NOMO-1 treated with dmso at 0.1 percent for 144 hours (cell line): ENCODE data around the gene RNASEH2B.
A peak's percentile ranks its signal among the peaks of the same experiment; 100 is the strongest.

ENCODE experiments used
- DNase-seq: peaks from one replicate; lab custom pipeline; 2025; ENCODE audit not compliant: unreplicated experiment; lab: John Stamatoyannopoulos, UW

Gene RNASEH2B

DNA sequence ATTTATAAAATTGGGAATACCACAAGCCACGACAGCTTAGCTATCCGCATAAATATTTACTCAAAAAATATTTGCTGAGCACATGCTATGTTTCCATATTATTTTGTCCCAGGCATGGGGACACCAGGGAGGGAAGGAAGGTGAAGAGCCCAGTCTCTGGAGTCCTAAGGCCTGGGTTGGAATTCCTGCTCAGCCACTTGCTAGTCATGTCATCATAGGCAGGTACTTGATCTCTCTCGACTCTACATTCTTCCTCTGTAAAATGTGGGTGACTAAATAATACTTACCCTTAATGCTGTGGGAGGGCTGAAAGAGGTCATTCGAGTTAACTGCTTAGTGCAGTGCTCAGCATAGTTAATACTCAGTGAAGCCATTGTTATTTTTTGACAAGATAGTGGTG, 4.3 kb upstream of the RNASEH2B start:
- no peak for DNase-seq

DNA sequence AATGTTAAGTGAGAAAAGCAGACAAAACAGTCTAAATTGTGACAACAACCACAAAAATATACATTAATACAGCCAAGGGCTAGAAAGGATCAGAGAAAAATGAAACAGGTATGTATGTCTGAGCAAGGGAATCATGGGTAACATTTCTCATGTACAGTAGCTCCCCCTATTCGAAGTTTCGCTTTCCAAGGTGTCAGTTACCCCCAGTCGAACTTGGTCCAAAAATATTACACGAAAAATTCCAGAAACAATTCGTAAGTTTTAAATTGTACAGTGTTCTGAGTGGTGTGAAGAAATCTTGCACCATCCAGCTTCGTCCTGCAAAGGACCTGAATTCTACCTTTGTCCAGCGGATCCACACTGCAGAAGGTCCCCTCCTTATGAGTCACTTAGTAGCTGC, 1.8 kb upstream of the RNASEH2B start:
- DNase-seq, result no peak

- no peak for DNase-seq
Observed at GRCh38 chr13:50908371-50908770, 1.2 kb upstream of the RNASEH2B start.

- peak; percentile 55 for DNase-seq
Observed at GRCh38 chr13:50910485-50910805, 854 bp downstream of the RNASEH2B start.

DNA sequence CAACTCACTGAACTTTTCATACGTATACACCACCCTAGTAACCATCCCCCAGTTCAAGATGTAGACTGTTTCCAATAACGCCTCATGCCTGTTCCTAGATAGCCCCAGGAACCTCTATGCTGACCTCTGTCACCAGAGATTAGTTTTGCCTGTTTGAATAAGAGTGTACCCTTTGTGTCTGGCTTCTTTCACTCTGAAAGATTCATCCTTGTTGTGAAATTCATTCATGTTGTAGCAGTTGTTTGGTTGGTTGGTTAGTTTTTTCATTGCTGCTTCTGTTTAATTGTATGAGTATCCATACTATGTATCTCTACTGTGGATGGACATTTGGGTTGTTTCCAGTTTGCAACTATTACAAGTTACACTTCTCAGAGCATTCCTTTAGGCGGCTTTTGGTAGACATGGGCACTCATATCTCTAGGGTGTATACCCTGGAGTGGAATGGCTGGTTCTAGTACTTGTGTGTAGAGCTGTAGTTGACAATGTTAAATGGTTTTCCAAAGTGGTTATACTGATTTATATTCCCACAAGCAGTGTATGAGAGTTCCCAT, 1.6 kb downstream of the RNASEH2B start:
- no peak for DNase-seq

- DNase-seq, result peak; percentile 95
Observed at GRCh38 chr13:50911937-50912795, 2.6 kb downstream of the RNASEH2B start.

GRCh38 chr13:50912851-50913250, 3.3 kb downstream of the RNASEH2B start:
- DNase-seq, result no peak

DNA sequence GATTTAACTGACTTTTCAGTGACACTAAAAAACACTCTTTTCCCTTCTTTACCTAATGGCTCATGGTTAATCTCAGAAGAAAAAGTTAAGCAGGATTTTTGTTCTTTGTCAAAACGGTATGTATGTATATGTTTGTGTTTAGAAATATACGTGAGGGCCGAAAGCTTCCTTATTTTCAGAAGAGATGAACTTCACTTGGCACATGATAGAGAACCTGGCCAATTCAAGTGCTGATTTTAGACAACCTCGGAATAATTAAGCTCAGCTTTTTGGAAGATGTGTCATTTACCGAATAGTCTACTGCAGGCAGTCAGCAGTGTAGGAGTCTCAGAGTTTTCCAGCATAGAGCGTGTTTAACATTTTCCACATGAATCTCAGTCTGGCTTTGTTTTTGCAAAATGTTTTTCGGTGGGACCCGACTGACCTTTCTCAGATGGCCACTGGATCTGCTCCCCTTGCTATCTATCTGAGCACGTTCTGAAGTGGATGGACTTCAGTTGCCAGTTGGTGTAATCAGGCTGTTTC, 4.6 kb downstream of the RNASEH2B start:
- DNase-seq, result no peak

GRCh38 chr13:50914848-50915247, 5.3 kb downstream of the RNASEH2B start:
- no peak for DNase-seq

GRCh38 chr13:50915565-50915964, 6.0 kb downstream of the RNASEH2B start:
- DNase-seq, result no peak

DNA sequence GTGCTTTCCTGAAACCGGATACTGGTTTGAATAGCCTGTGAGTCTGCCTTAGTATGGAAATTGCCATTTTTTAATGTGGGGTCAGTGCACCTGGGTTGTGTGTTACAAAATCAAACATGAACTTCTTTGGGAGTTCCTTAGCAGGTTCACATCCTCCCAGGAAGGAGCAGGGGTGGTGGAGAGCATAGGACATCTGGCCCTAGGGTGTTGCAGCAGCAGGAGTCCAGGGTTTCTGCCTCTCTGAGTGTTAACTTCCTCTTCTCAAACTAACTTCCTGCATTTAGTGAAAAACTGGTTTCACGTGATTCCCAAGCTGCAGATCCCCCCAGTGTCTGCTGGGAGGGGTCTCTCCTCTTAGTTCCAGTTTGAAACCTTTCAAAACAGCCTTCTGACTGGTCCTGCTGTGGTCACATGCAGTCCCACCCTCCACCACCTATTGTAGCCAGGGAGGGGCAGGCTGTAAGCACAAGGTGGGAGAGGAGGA, 7.2 kb downstream of the RNASEH2B start:
- peak; percentile 82 for DNase-seq

DNA sequence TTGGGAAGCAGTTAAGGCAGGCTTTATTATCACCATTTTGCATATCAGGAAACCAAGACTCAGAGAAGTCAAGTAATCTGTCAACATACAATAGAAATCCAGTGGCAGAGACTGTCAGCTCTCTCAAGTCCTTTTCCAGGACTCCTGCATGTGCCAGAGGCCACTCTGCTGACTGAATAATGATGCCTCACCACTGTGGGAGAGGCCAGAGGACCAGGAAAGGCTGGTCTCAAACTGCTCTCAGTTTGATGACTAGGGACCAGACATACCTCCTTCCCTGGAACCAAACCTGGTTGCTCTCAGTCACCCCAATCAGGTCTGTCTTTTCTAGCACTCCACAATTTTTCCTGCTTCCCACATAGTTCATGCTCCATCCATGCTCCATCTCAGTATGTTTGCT, 8.0 kb downstream of the RNASEH2B start:
- no peak for DNase-seq

DNA sequence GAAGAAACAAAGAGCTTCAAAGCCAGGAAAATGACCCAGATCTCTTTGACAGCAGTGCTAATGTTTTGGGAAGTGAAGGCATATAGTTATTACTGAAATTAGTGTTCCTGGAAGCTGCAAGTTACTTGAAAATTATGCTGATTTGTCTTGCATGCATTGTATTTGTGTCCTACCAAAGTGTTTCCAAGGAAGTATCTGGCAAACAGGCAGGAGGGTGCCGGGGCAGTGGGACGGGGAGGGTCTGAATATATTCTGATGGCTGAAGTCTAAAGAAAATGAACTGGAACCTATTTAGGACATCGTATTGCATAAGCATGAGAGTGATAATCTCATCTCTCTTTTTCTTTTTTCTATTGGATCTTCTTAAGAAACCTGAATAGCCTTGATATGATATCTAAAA, 9.0 kb downstream of the RNASEH2B start:
- DNase-seq, result no peak

DNA sequence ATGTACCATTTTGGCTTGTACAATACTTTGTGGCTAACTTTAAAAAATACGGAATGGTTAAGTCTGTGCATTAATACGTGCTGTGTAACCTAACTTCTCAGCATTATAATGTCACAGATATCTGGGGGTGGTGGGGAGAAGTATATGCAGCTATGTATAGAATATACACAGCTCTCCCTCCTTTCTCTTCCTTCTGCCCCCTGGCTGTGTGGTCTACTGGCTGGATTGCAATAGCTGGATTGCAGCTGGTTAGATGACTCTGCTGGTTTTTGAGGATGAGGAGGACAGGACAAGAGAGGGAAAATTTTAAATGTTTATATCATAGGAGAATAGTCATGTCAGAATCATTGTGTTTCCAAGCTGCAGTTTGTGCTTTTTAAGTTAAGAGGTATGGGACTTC, 9.7 kb downstream of the RNASEH2B start:
- DNase-seq, result no peak

DNA sequence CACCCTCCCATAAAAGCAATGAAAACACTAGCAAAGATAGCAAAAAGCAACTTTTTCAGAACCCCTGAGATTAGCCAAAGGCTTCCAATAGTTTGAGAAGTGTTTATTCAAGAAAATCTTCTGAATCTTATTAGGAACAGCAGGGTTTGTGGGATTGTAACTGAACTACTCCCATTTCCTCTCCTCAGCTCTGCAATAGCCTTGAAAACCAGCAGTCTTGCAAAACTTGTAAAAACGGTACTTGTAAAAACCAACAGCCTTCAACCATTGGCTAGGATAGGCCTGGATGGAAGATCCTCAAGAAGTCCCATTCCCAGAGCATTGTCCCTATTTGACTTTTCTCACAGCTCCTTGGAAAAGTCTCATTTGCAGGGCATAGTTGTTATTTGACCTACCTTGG, 12.1 kb downstream of the RNASEH2B start:
- no peak for DNase-seq

GRCh38 chr13:50923272-50923671, 13.7 kb downstream of the RNASEH2B start:
- DNase-seq, result no peak

- no peak for DNase-seq
Observed at GRCh38 chr13:50924025-50924424, 14.4 kb downstream of the RNASEH2B start.

DNA sequence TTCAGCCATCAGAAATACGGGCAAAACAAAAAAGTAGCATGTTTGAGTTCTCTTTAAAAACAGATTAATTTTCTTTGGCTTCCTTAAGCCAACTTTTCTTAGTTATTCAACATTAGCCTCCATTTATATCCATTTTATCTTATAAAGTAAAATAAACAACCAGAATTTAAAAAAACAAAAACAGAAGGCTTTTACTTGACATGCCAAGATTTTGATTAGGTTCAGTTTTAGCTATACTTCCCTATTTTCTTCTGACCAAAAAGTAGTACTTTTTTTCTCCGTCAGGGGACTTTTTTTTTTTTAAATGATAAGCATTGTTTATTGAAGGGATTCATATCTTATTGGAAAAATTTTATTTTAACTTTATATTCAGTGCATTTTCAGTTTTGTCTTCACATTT, 18.1 kb downstream of the RNASEH2B start:
- no peak for DNase-seq

DNA sequence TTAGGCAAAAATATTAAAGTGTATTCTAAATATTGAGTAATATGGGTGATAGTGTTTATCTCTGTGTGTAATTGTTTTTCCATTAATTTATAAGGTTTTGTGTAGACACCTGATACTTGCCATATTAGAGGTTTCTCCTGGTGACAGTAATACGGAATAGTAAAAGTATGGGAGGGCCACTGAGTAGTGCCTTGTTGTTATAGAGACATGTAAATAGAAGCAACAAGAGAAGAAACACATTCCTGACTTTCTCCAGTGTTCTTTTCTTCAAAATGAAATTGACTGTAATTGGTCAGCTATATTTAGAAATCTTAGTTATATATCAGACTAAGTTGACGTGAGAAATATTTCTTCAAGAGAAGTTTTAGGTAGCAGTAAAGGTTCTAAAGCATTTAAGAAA, 18.5 kb downstream of the RNASEH2B start:
- no peak for DNase-seq

GRCh38 chr13:50928659-50929462, 19.3 kb downstream of the RNASEH2B start:
- no peak for DNase-seq

- DNase-seq, result no peak
Observed at GRCh38 chr13:50932091-50932490, 22.5 kb downstream of the RNASEH2B start.
